H1 (cell line): ENCODE results near the gene PLPPR2. TPM values are rescaled to one million over a fixed set of nuclear protein-coding genes. Genes with fewer than 3 reads are reported as not detected.

Source experiments
- BACH1 ChIP-seq: IDR thresholded peaks from 2 replicates; pipeline ENCODE4 v1.6.1; 2012; ENCODE audit warnings: low read length, improper control_type of control experiment
- BCL11A ChIP-seq, 2 experiments: IDR thresholded peaks; one replicate each; pipeline ENCODE4 v1.6.1; 2011; ENCODE audit warnings: low read depth in 2 of 2, low read length in 2 of 2, mild to moderate bottlenecking in 2 of 2
- BRCA1 ChIP-seq: IDR thresholded peaks from 2 replicates; pipeline ENCODE4 v1.6.1; 2012; ENCODE audit warnings: low read depth, low read length, improper control_type of control experiment
- CHD2 ChIP-seq: IDR thresholded peaks from 2 replicates; pipeline ENCODE4 v1.6.1; 2012; ENCODE audit warnings: low read length, improper control_type of control experiment
- CREB1 ChIP-seq: IDR thresholded peaks from 2 replicates; pipeline ENCODE4 v1.6.1; 2012; ENCODE audit warnings: inconsistent platforms
- CTBP2 ChIP-seq: IDR thresholded peaks from 2 replicates; pipeline ENCODE4 v1.7.0; 2011; ENCODE audit warnings: borderline replicate concordance, mild to moderate bottlenecking, moderate library complexity, mixed read lengths, low read length; ENCODE audit not compliant: insufficient read depth, insufficient read length
- E2F6 ChIP-seq: IDR thresholded peaks from 2 replicates; pipeline ENCODE4 v1.6.1; 2012; ENCODE audit warnings: inconsistent platforms
- EGR1 ChIP-seq: IDR thresholded peaks from 2 replicates; pipeline ENCODE4 v1.6.1; 2011; ENCODE audit warnings: low read depth, low read length, borderline replicate concordance
- HDAC2 ChIP-seq, 2 experiments: fragments of 300-600 bp in 1 of 2; sonication (generic) in 1 of 2; IDR thresholded peaks; 2 replicates each; pipeline ENCODE4 v1.6.1; 2011 to 2012; ENCODE audit warnings: low read depth in 2 of 2, low read length in 2 of 2, mild to moderate bottlenecking in 2 of 2, moderate library complexity in 2 of 2, borderline replicate concordance in 1 of 2, inconsistent platforms in 1 of 2
- JUND ChIP-seq: IDR thresholded peaks from 2 replicates; pipeline ENCODE4 v1.6.1; 2011; ENCODE audit warnings: mild to moderate bottlenecking, improper control_type of control experiment, low read length
- KDM4A ChIP-seq: IDR thresholded peaks from one replicate; pipeline ENCODE4 v1.7.1; 2012; ENCODE audit warnings: low read depth, mild to moderate bottlenecking, moderate library complexity, low read length, inconsistent platforms; ENCODE audit not compliant: severe bottlenecking
- MAFK ChIP-seq: IDR thresholded peaks from 2 replicates; pipeline ENCODE4 v1.6.1; 2012; ENCODE audit warnings: low read depth, mild to moderate bottlenecking, improper control_type of control experiment, low read length
- POLR2A ChIP-seq, 2 experiments: IDR thresholded peaks; 1 replicate in 1 of 2; 2 replicates in 1 of 2; pipeline ENCODE4 v1.6.1; 2011; ENCODE audit warnings: low read depth in 2 of 2, low read length in 2 of 2, mild to moderate bottlenecking in 2 of 2; ENCODE audit errors: control extremely low read depth in 1 of 2
- RBBP5 ChIP-seq: IDR thresholded peaks from 2 replicates; pipeline ENCODE4 v1.7.1; 2012; ENCODE audit warnings: low read depth, mild to moderate bottlenecking, inconsistent platforms, low read length, moderate library complexity, borderline replicate concordance
- RFX5 ChIP-seq: IDR thresholded peaks from 2 replicates; pipeline ENCODE4 v1.6.1; 2011; ENCODE audit warnings: low read depth, low read length, improper control_type of control experiment, borderline replicate concordance
- SIN3A ChIP-seq, 2 experiments: IDR thresholded peaks in 1 of 2; conservative IDR thresholded peaks in 1 of 2; 2 replicates each; pipeline ENCODE4 v1.6.1; 2011 to 2012; ENCODE audit warnings: low read length in 2 of 2, improper control_type of control experiment in 1 of 2, low read depth in 1 of 2, mild to moderate bottlenecking in 1 of 2
- SP1 ChIP-seq: IDR thresholded peaks from 2 replicates; pipeline ENCODE4 v1.6.1; 2011; ENCODE audit warnings: low read depth, low read length
- SP4 ChIP-seq: IDR thresholded peaks from 2 replicates; pipeline ENCODE4 v1.6.1; 2012; ENCODE audit warnings: low read length, inconsistent platforms
- TBP ChIP-seq: IDR thresholded peaks from 2 replicates; pipeline ENCODE4 v1.6.1; 2011; ENCODE audit warnings: low read depth, low read length, improper control_type of control experiment
- USF2 ChIP-seq: IDR thresholded peaks from 2 replicates; pipeline ENCODE4 v1.6.1; 2011; ENCODE audit warnings: low read length, improper control_type of control experiment
- polyA plus RNA-seq, 7 experiments: library from polyadenylated mRNA; depleted of rRNA in 3 of 7; stranded (reverse) in 5 of 7; unstranded in 2 of 7; fragments of >200 nt in 5 of 7; fragments of 200-250 nt in 2 of 7; gene quantifications; 1 replicate in 5 of 7; 2 replicates in 1 of 7; 4 replicates in 1 of 7; pipeline versions ENCODE4 v1.2.1 to v1.2.3, GENCODE V29; 2011 to 2013; ENCODE audit warnings: missing spikeins in 2 of 7, mixed read lengths in 2 of 7
- total RNA-seq: library from RNA; stranded (reverse); fragmentation: NEBNext Ultra II Directional; extraction: Animal tissue kit (Norgen Biotek cat#: 25700); gene quantifications from 2 replicates; pipeline ENCODE4 v1.2.1, GENCODE V29; 2021

The PLPPR2 gene
- total and polyA plus RNA-seq, 2 of the 8 experiments (the other 6 are each of a cell fraction or from before 2014, with no cell fraction given) = 7.2 to 11.7 TPM

GRCh38 chr19:11374433-11375142 lies 19.4 kb downstream of the PLPPR2 start, which contains the start of gene SWSAP1 (continued):
- TF ChIP-seq E2F6 = peak; percentile 38; the same call in 1 of the 2 replicates
- TF ChIP-seq BRCA1 = no peak
- TF ChIP-seq CHD2 = peak; percentile 83
- TF ChIP-seq CTBP2 = no peak
- TF ChIP-seq JUND = no peak
- no peak for TF ChIP-seq HDAC2 (IDR thresholded peaks at IDR 0.05; ENCODE audit: borderline replicate concordance in 1 of 2, low read depth in 2 of 2, low read length in 2 of 2)
- TF ChIP-seq BCL11A (IDR thresholded peaks at IDR 0.05; ENCODE audit: low read depth in 2 of 2, low read length in 2 of 2) = no peak
- peak in 1 of 2 experiments; percentile 98; a peak in 2 of 3 replicates for TF ChIP-seq POLR2A (IDR thresholded peaks at IDR 0.05; ENCODE audit: control extremely low read depth in 1 of 2, low read depth in 2 of 2, low read length in 2 of 2)
- no peak for TF ChIP-seq MAFK
- TF ChIP-seq EGR1 = no peak
- TF ChIP-seq USF2 = no peak
- TF ChIP-seq RBBP5 = no peak
- no peak for TF ChIP-seq RFX5
- peak; percentile 40 for TF ChIP-seq KDM4A
- TF ChIP-seq TBP = peak; percentile 48; the same call in 1 of the 2 replicates
- peak; percentile 95 for TF ChIP-seq SP1
- peak in 1 of 2 experiments; percentile 44; a peak in 1 of 4 replicates for TF ChIP-seq SIN3A (conservative IDR thresholded peaks at IDR 0.05 in 1 of 2, IDR thresholded peaks at IDR 0.05 in 1 of 2; ENCODE audit: low read depth in 1 of 2, low read length in 2 of 2)
- TF ChIP-seq SP4 = 0 out of 2 replicates have a peak, but pooled peaks have one; percentile 25
- no peak for TF ChIP-seq BACH1
- TF ChIP-seq CREB1 = peak; percentile 84
